BJ (cell line): ENCODE measurements around the gene DNAI2. TPM values are rescaled to one million over a fixed set of nuclear protein-coding genes. Genes with fewer than 3 reads are reported as not detected.

Source experiments
- CTCF ChIA-PET: fragments of 350-600 bp; formaldehyde crosslinking; extraction: SDS; loops from one replicate; lab custom pipeline; 2021; ENCODE audit warnings: antibody characterized with exemption, inconsistent platforms; lab: Yijun Ruan, JAX
- POLR2A ChIA-PET: fragments of 300-600 bp; sonication (Branson Sonifier 250); formaldehyde crosslinking; extraction: SDS; loops from one replicate; lab custom pipeline; 2021; ENCODE audit warnings: antibody characterized with exemption; lab: Charles Lee
- DNase-seq: peaks from one replicate; pipeline ENCODE4 v3.0.0-alpha.2; 2011; ENCODE audit warnings: low read depth
- H3K27me3 ChIP-seq: 2 replicates; pipeline ENCODE4 v1.6.0; 2011; ENCODE audit warnings: low read length; ENCODE audit not compliant: control insufficient read depth, insufficient read depth
- H3K36me3 ChIP-seq: 2 replicates; pipeline ENCODE4 v1.5.1; 2011; ENCODE audit warnings: low read length; ENCODE audit not compliant: control insufficient read depth, insufficient read depth
- H3K4me3 ChIP-seq: 2 replicates; pipeline ENCODE4 v1.5.1; 2011; ENCODE audit warnings: low read depth, mild to moderate bottlenecking, control low read depth, low read length
- CTCF ChIP-seq: IDR thresholded peaks from 2 replicates; pipeline ENCODE4 v1.5.1; 2011; ENCODE audit warnings: low read depth, mild to moderate bottlenecking, control low read depth, inconsistent platforms, low read length, moderate library complexity; ENCODE audit not compliant: insufficient read depth
- polyA plus RNA-seq: library from polyadenylated mRNA; depleted of rRNA; stranded (reverse); fragments of >200 nt; gene quantifications from 2 replicates; pipeline ENCODE4 v1.2.3, GENCODE V29; 2011; rRNA removed

Gene DNAI2
- polyA plus RNA-seq, 1 experiment: not detected

- CTCF ChIA-PET: interaction anchor here (0.6 to 2.5 kb wide), 7 partner anchors 14 to 245 kb away, joined by 3 to 14 read pairs (median 7); partner anchors contain the start of gene TTYH2
- TF ChIP-seq CTCF: no peak
- Histone ChIP-seq H3K27me3 (peaks cover 4% of the 10 kb centered on the region), H3K36me3 (no peaks in the 10 kb centered on the region), H3K4me3 (no peak overlapping the region)
- POLR2A ChIA-PET: no interaction called here
- DNase-seq: no peak
Observed at GRCh38 chr17:74362069-74362405, 88.0 kb downstream of the DNAI2 start.

GRCh38 chr17:74362810-74363498 is 88.9 kb downstream of the DNAI2 start:
- ChIA-PET POLR2A (no interaction called here), CTCF (interaction anchor here (0.9 to 2.5 kb wide), 5 partner anchors 17 to 152 kb away, joined by 3 to 14 read pairs (median 8); no protein-coding TSS in a partner anchor)
- DNase-seq: no peak
- peaks cover 4% of the 10 kb centered on the region for H3K27me3 ChIP-seq
- no peak for TF ChIP-seq CTCF
- H3K4me3 ChIP-seq: no peak overlapping the region
- H3K36me3 ChIP-seq: no peaks in the 10 kb centered on the region

Other genes with a start within 250 kb of the DNAI2 start
- gene RPL38, start 70.6 kb upstream of the DNAI2 start, polyA plus RNA-seq: 1,841 and 2,079 TPM in 2 replicates
- gene TTYH2, start 60.7 kb upstream of the DNAI2 start, polyA plus RNA-seq: 1.0 and 2.7 TPM in 2 replicates
- gene KIF19, start 52.0 kb downstream of the DNAI2 start, polyA plus RNA-seq: not detected in 2 replicates
- gene BTBD17, start 87.6 kb downstream of the DNAI2 start, polyA plus RNA-seq: not detected in 2 replicates
- not detected in 2 replicates for gene GPR142, start 93.3 kb downstream of the DNAI2 start, polyA plus RNA-seq
- 0.06 and 0.33 TPM in 2 replicates for gene GPRC5C, start 157.9 kb downstream of the DNAI2 start, polyA plus RNA-seq
- gene CD300A, start 192.4 kb downstream of the DNAI2 start, polyA plus RNA-seq: not detected in 2 replicates